SK-N-SH treated with all-trans-retinoic acid at 6 μM for 48 hours (cell line): ENCODE measurements around the gene LRRC4B.

Source experiments
- ARNTL ChIP-seq: fragments of 450-650 bp; formaldehyde crosslinking; IDR thresholded peaks from 2 replicates; pipeline ENCODE4 v1.5.0; 2020; ENCODE audit warnings: low read depth, mild to moderate bottlenecking, moderate library complexity, borderline replicate concordance
- CSRNP3 ChIP-seq: fragments of 250-450 bp; sonication (Bioruptor Pico); IDR thresholded peaks from 2 replicates; pipeline ENCODE4 v1.5.1; 2021; ENCODE audit warnings: mild to moderate bottlenecking, moderate library complexity
- GLIS3 ChIP-seq: fragments of 250-450 bp; sonication (Bioruptor Pico); IDR thresholded peaks from 2 replicates; pipeline ENCODE4 v1.5.0; 2020; ENCODE audit warnings: mild to moderate bottlenecking, moderate library complexity
- ISL1 ChIP-seq: fragments of 250-450 bp; sonication (Bioruptor Pico); IDR thresholded peaks from 2 replicates; pipeline ENCODE4 v2.1.2; 2022; ENCODE audit warnings: mild to moderate bottlenecking, moderate library complexity
- OSR1 ChIP-seq: fragments of 250-450 bp; sonication (Bioruptor Pico); IDR thresholded peaks from 2 replicates; pipeline ENCODE4 v1.8.0; 2022; ENCODE audit warnings: moderate library complexity, mild to moderate bottlenecking, inconsistent platforms
- PATZ1 ChIP-seq: fragments of 250-450 bp; sonication (Bioruptor Pico); IDR thresholded peaks from 2 replicates; pipeline ENCODE4 v1.8.0; 2020; ENCODE audit warnings: mild to moderate bottlenecking, moderate library complexity, borderline replicate concordance
- SNAI2 ChIP-seq: fragments of 250-450 bp; sonication (Bioruptor Pico); IDR thresholded peaks from 2 replicates; pipeline ENCODE4 v1.5.0; 2020; ENCODE audit warnings: mild to moderate bottlenecking, moderate library complexity
- TSHZ2 ChIP-seq: fragments of 250-450 bp; sonication (Bioruptor Pico); IDR thresholded peaks from 2 replicates; pipeline ENCODE4 v1.5.0; 2020; ENCODE audit warnings: mild to moderate bottlenecking, moderate library complexity
- ZC3H10 ChIP-seq: fragments of 250-450 bp; sonication (Bioruptor Pico); IDR thresholded peaks from 2 replicates; pipeline ENCODE4 v1.5.1; 2021; ENCODE audit warnings: mild to moderate bottlenecking, moderate library complexity
- ZFP3 ChIP-seq: fragments of 250-450 bp; sonication (Bioruptor Pico); IDR thresholded peaks from 2 replicates; pipeline ENCODE4 v1.5.0; 2020; ENCODE audit warnings: mild to moderate bottlenecking, moderate library complexity
- ZNF70 ChIP-seq: fragments of 450-650 bp; formaldehyde crosslinking; IDR thresholded peaks from 2 replicates; pipeline ENCODE4 v1.5.0; 2020; ENCODE audit warnings: mild to moderate bottlenecking, moderate library complexity

- TF ChIP-seq PATZ1 (CRISPR knock-in tag): no peak
- no peak for TF ChIP-seq ARNTL (CRISPR knock-in tag)
- no peak for TF ChIP-seq ZC3H10 (CRISPR knock-in tag)
- TF ChIP-seq SNAI2: no peak
- TF ChIP-seq ISL1 (CRISPR knock-in tag): no peak
- TF ChIP-seq ZNF70: no peak
- no peak for TF ChIP-seq TSHZ2
- no peak for TF ChIP-seq ZFP3 (CRISPR knock-in tag)
- no peak for TF ChIP-seq OSR1 (CRISPR knock-in tag)
- no peak for TF ChIP-seq GLIS3 (CRISPR knock-in tag)
- TF ChIP-seq CSRNP3: no peak
Measured at GRCh38 chr19:50478901-50479715, 89.1 kb downstream of the LRRC4B start.
